ENCODE measurements around the gene CRYBG1. TPM values are rescaled to one million over a fixed set of nuclear protein-coding genes. Genes with fewer than 3 reads are reported as not detected.

Gene CRYBG1
- polyA plus RNA-seq, 1 donor from 2014 or later: 0.73 TPM

GRCh38 chr6:106549521-106549920 is 189.0 kb downstream of the CRYBG1 start:
- Histone ChIP-seq H3K9me2 (ENCODE audit: insufficient read depth, low read length) (no peaks in the 10 kb centered on the region), H2AFZ (ENCODE audit: low read depth, low read length) (no peak overlapping the region), H3K36me3 (ENCODE audit: insufficient read depth, low read length) (no peaks in the 10 kb centered on the region), H3K9ac (ENCODE audit: low read length) (no peak overlapping the region), H3K4me2 (ENCODE audit: low read length) (no peak overlapping the region), H3K4me3 (ENCODE audit: low read length) (no peak overlapping the region), H3K27me3 (ENCODE audit: insufficient read depth, low read depth, low read length) (no peaks in the 10 kb centered on the region), H4K20me1 (ENCODE audit: insufficient read depth) (no peaks in the 10 kb centered on the region), H3K27ac (ENCODE audit: low read length) (no peak overlapping the region), H3K79me2 (replicated peaks; ENCODE audit: insufficient read depth, low read length) (no peaks in the 10 kb centered on the region), H3F3A (ENCODE audit: insufficient read depth, low read length, poor library complexity, severe bottlenecking) (no peaks in the 10 kb centered on the region), H3K9me3 (ENCODE audit: low read length) (no peaks in the 10 kb centered on the region)
- TF ChIP-seq MXI1 (conservative IDR thresholded peaks at IDR 0.05; ENCODE audit: poor library complexity, severe bottlenecking) (no peak), RAD21 (conservative IDR thresholded peaks at IDR 0.05) (no peak), REST (IDR thresholded peaks at IDR 0.05; ENCODE audit: borderline replicate concordance) (no peak)

- Histone ChIP-seq H3K27me3 (ENCODE audit: insufficient read depth, low read depth, low read length) (no peaks in the 10 kb centered on the region), H3K79me2 (replicated peaks; ENCODE audit: insufficient read depth, low read length) (no peaks in the 10 kb centered on the region), H2AFZ (ENCODE audit: low read depth, low read length) (no peak overlapping the region), H3K9me3 (ENCODE audit: low read length) (no peaks in the 10 kb centered on the region), H3K36me3 (ENCODE audit: insufficient read depth, low read length) (no peaks in the 10 kb centered on the region), H3K27ac (ENCODE audit: low read length) (no peak overlapping the region), H4K20me1 (ENCODE audit: insufficient read depth) (no peaks in the 10 kb centered on the region), H3K4me3 (ENCODE audit: low read length) (no peak overlapping the region), H3K9me2 (ENCODE audit: insufficient read depth, low read length) (no peaks in the 10 kb centered on the region), H3F3A (ENCODE audit: insufficient read depth, low read length, poor library complexity, severe bottlenecking) (no peaks in the 10 kb centered on the region), H3K4me2 (ENCODE audit: low read length) (no peak overlapping the region), H3K9ac (ENCODE audit: low read length) (no peak overlapping the region)
- TF ChIP-seq CTCF (IDR thresholded peaks at IDR 0.05; ENCODE audit: poor library complexity, severe bottlenecking) (no peak), RAD21 (conservative IDR thresholded peaks at IDR 0.05) (no peak), POLR2AphosphoS5 (IDR thresholded peaks at IDR 0.05) (no peak), MXI1 (conservative IDR thresholded peaks at IDR 0.05; ENCODE audit: poor library complexity, severe bottlenecking) (no peak), EP300 (conservative IDR thresholded peaks at IDR 0.05; ENCODE audit: poor library complexity, severe bottlenecking) (no peak), SMC3 (conservative IDR thresholded peaks at IDR 0.05; ENCODE audit: poor library complexity) (no peak), REST (IDR thresholded peaks at IDR 0.05; ENCODE audit: borderline replicate concordance) (no peak), TAF1 (IDR thresholded peaks at IDR 0.05; ENCODE audit: low read depth) (no peak), EZH2 (IDR thresholded peaks at IDR 0.05; ENCODE audit: borderline replicate concordance, insufficient read depth, low read length, poor library complexity, severe bottlenecking) (no peak)
Observed at GRCh38 chr6:106551155-106551554, 190.6 kb downstream of the CRYBG1 start.
